ENCODE results near the gene RAB40C. TPM values are rescaled to one million over a fixed set of nuclear protein-coding genes. Genes with fewer than 3 reads are reported as not detected.

RAB40C gene
- 11.4 TPM for total RNA-seq
- long read RNA-seq, transcript RAB40C-204 (7 exons, 2,569 nt), result minor isoform, 6 of 27 reads
- long read RNA-seq, transcript RAB40C-201 (6 exons, 2,699 nt), result major isoform, 14 of 27 reads
- long read RNA-seq, partial matches to known transcripts, result 2 of 27 reads
- long read RNA-seq, other reads (novel, unspliced or antisense), result 4 of 27 reads

GRCh38 chr16:589658-590187 is at the start of gene RAB40C:
Gene RAB40C, plus strand, starts transcription at chr16:590066. Its CDS starts 226 bp downstream, at chr16:590292.
- intact Hi-C loops (cut with micrococcal nuclease), result no loop called here

GRCh38 chr16:540645-541340 is 49.1 kb upstream of the RAB40C start:
- ATAC-seq (no peak), DNase-seq (no peak)
- intact Hi-C loops (cut with micrococcal nuclease), result no loop called here

More at GRCh38 chr16:589658-590187, at the start of gene RAB40C:
- DNase-seq (peak; percentile 99), ATAC-seq (peak; percentile 94)

GRCh38 chr16:543301-544164 is 46.3 kb upstream of the RAB40C start:
- DNase-seq, result no peak
- intact Hi-C loops (cut with micrococcal nuclease), result no loop called here
- no peak for ATAC-seq

GRCh38 chr16:544517-544916 is 45.3 kb upstream of the RAB40C start:
- ATAC-seq (no peak), DNase-seq (no peak)
- intact Hi-C loops (cut with micrococcal nuclease), result no loop called here

GRCh38 chr16:546909-547770 is 42.7 kb upstream of the RAB40C start:
- peak; percentile 80 for DNase-seq
- intact Hi-C loops (cut with micrococcal nuclease), result no loop called here
- peak; percentile 72 for ATAC-seq

- intact Hi-C loops (cut with micrococcal nuclease), result no loop called here
Observed at GRCh38 chr16:548586-548985, 41.3 kb upstream of the RAB40C start.

GRCh38 chr16:549544-550263 is 40.2 kb upstream of the RAB40C start:
- no peak for DNase-seq
- intact Hi-C loops (cut with micrococcal nuclease), result no loop called here
- ATAC-seq, result no peak

More at GRCh38 chr16:548586-548985, 41.3 kb upstream of the RAB40C start:
- ATAC-seq (no peak), DNase-seq (no peak)

GRCh38 chr16:551210-551609 is 38.7 kb upstream of the RAB40C start:
- ATAC-seq (no peak), DNase-seq (no peak)
- intact Hi-C loops (cut with micrococcal nuclease), result no loop called here

- intact Hi-C loops (cut with micrococcal nuclease), result no loop called here
- no peak for ATAC-seq
- no peak for DNase-seq
Observed at GRCh38 chr16:552171-552570, 37.7 kb upstream of the RAB40C start.

- no peak for ATAC-seq
- intact Hi-C loops (cut with micrococcal nuclease), result no loop called here
Observed at GRCh38 chr16:553601-554296, 36.1 kb upstream of the RAB40C start.

GRCh38 chr16:554297-554621 is 35.6 kb upstream of the RAB40C start:
- intact Hi-C loops (cut with micrococcal nuclease), result no loop called here
- DNase-seq (no peak), ATAC-seq (no peak)

More at GRCh38 chr16:553601-554296, 36.1 kb upstream of the RAB40C start:
- DNase-seq, result no peak

GRCh38 chr16:554640-555365 is 35.1 kb upstream of the RAB40C start:
- no peak for ATAC-seq
- intact Hi-C loops (cut with micrococcal nuclease), result no loop called here
- DNase-seq, result no peak

GRCh38 chr16:555528-556473 is 34.1 kb upstream of the RAB40C start:
- DNase-seq (no peak), ATAC-seq (no peak)
- intact Hi-C loops (cut with micrococcal nuclease), result no loop called here

GRCh38 chr16:556474-557173 is 33.2 kb upstream of the RAB40C start:
- intact Hi-C loops (cut with micrococcal nuclease), result no loop called here
- DNase-seq, result no peak
- no peak for ATAC-seq

- no peak for DNase-seq
- intact Hi-C loops (cut with micrococcal nuclease), result no loop called here
- ATAC-seq, result no peak
Observed at GRCh38 chr16:557463-558297, 32.2 kb upstream of the RAB40C start.
